Measurements from ENCODE around the gene RAB11A.

- no peak for TF ChIP-seq POU6F1 (CRISPR knock-in tag; IDR thresholded peaks at IDR 0.05; ENCODE audit: borderline replicate concordance, low read depth)
- TF ChIP-seq TCF4 (CRISPR knock-in tag; IDR thresholded peaks at IDR 0.05; ENCODE audit: borderline replicate concordance), result no peak
- TF ChIP-seq OSR1 (CRISPR knock-in tag; IDR thresholded peaks at IDR 0.05), result no peak
- no peak for TF ChIP-seq PATZ1 (CRISPR knock-in tag; IDR thresholded peaks at IDR 0.05; ENCODE audit: borderline replicate concordance)
- no peak for TF ChIP-seq RARB (CRISPR knock-in tag; IDR thresholded peaks at IDR 0.05)
- TF ChIP-seq ARNTL (CRISPR knock-in tag; IDR thresholded peaks at IDR 0.05; ENCODE audit: borderline replicate concordance, low read depth), result no peak
- TF ChIP-seq PPARA (CRISPR knock-in tag; IDR thresholded peaks at IDR 0.05; ENCODE audit: borderline replicate concordance), result no peak
- TF ChIP-seq CREB5 (CRISPR knock-in tag; IDR thresholded peaks at IDR 0.05; ENCODE audit: low read depth), result no peak
- TF ChIP-seq CSDC2 (CRISPR knock-in tag; IDR thresholded peaks at IDR 0.05), result no peak
- TF ChIP-seq BACH2 (CRISPR knock-in tag; IDR thresholded peaks at IDR 0.05; ENCODE audit: borderline replicate concordance), result no peak
- no peak for TF ChIP-seq ESRRG (CRISPR knock-in tag; IDR thresholded peaks at IDR 0.05)
- TF ChIP-seq ZFP30 (CRISPR knock-in tag; IDR thresholded peaks at IDR 0.05), result no peak
Observed at GRCh38 chr15:65884511-65884910, 15.2 kb downstream of the RAB11A start.

All from SK-N-SH treated with all-trans-retinoic acid at 6 μM for 48 hours (cell line).